GM11168 (cell line): ENCODE measurements around the gene KLHL15.

Source experiments
- in situ Hi-C: fragments of 300-500 bp; cut with MboI; formaldehyde crosslinking; loops from one replicate; pipeline ENCODE4 v1.12.0; 2022; ENCODE audit warnings: low sequenced_read_pairs; ENCODE audit not compliant: unreplicated experiment

Gene KLHL15

DNA sequence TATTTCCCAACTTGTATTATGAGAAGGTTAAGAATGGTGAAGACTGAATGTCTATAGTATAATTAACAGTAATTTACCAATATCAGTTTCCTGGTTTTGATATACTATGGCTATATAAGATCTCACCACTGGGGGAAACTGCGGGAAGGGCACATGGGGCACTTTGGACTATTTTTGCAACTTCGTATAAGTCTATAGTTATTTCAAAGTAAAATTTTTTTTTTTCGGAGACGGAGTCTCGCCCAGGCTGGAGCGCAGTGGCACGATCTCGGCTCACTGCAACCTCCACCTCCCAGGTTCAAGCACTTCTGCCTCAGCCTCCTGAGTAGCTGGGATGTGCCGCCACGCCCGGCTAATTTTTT, 73.1 kb downstream of the KLHL15 start:
- in situ Hi-C loops: no loop called here

GRCh38 chrX:23952984-23953907, 73.7 kb downstream of the KLHL15 start:
- in situ Hi-C loops: no loop called here

DNA sequence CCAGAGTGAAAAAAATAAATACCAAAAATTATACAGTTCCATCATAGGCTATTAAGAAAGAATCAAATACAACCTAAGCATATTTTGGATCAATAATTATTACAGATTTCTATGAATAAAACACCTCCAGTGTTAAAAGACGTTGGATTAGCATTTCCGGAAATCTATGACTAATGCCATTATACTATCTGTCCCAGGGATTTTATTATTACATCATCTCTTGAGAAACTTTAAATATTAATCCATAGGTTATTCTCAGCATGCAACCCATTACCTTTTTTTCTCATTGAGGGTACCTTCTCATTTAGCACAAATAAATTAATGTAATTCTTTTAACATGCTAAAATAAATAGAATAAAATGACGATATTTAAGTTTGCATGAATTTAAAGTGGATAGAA, 74.6 kb downstream of the KLHL15 start:
- in situ Hi-C loops: no loop called here

DNA sequence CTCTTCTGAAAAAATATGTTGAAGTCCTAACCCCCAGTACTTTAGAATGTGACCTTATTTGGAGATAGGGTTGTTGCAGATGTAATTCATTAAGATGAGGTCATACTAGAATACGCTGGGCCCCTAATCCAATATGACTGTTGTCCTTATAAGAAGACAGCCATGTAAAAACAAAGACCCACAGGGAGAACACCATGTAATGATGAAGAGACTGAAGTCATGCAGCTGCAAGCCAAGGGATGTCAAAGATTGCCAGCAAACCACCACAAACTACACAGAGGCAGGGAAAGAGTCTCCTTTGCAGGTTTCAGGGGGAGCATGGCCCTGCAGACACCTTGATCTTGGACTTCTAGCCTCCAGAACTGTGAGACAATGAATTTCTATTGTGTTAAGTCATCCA, 81.8 kb downstream of the KLHL15 start:
- in situ Hi-C loops: no loop called here

- in situ Hi-C loops: no loop called here
These were observed 82.8 kb downstream of the KLHL15 start for GRCh38 chrX:23944234-23944633.

DNA sequence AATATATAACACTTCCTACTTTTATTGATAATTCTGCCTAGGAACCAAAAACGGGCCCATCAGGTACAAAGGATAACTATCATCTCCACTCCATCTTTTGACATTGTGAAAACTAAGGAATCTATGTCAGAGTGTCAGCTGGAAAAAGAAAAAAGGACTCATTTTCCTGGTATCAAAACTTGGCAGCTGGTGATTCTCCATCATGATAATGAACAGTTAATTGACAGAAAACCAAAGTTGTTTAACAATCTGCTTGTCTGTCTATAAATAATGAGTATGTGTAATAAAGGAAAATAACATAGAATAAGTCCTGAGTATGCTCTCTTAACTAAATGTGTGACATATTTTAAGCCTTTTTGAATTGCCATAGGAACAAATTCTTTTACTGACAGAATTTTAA, 87.8 kb downstream of the KLHL15 start:
- in situ Hi-C loops: no loop called here

DNA sequence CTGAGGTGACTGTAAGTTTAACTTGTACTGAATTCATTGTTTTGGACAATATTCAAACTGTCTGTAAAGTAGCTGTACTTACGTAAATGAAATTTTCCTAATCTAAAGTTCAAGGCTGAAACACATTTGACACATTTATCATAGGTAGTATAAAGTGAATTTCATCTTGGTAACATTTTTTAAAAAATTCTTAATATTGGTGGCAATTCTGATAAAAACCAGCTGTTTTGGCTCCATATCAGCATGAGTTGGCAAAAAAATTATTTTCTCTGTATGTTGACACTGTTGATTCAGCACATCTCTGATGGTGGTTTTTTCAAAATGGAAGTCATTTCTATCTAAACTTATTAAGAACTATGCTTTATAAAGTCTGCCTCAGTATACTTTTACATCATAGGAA, 88.3 kb downstream of the KLHL15 start:
- in situ Hi-C loops: no loop called here

- in situ Hi-C loops: no loop called here
These were observed 89.9 kb downstream of the KLHL15 start for GRCh38 chrX:23937100-23937499.

GRCh38 chrX:23936180-23936579, 90.8 kb downstream of the KLHL15 start:
- in situ Hi-C loops: no loop called here

DNA sequence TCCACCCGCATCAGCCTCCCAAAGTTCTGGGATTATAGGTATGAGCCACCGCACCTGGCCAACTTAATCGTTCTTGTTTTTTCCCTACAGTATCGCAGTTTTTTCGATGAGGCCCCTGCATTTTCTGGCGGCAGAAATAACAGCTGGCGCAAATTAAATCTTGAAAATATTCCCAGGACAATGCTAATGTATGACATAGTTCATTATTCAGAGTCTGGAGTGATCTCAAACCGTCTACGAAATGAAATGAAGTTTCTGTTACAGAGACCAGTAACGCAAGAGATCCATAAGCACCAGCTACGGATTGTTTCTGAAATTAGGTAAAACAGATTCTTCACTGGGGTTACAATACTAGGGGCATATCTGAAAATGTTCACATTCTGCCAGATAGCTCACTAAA, 91.9 kb downstream of the KLHL15 start:
- in situ Hi-C loops: no loop called here
